GM13977 (cell line): ENCODE results near the gene MED23.

Source experiments
- DNase-seq: peaks from one replicate; pipeline ENCODE4 v3.0.0; 2012; ENCODE audit warnings: low spot score
- CTCF ChIP-seq: IDR thresholded peaks from 2 replicates; pipeline ENCODE4 v1.5.1; 2012; ENCODE audit warnings: mild to moderate bottlenecking, control low read depth; ENCODE audit not compliant: insufficient read depth; ENCODE audit errors: extremely low read depth, missing control alignments
- in situ Hi-C: fragments of 300-500 bp; cut with MboI; formaldehyde crosslinking; loops from one replicate; pipeline ENCODE4 v1.12.0; 2022; ENCODE audit warnings: low sequenced_read_pairs, low pct_unique_long_range_greater_than_20kb, mixed read lengths, inconsistent platforms; ENCODE audit not compliant: unreplicated experiment

MED23 gene

GRCh38 chr6:131658287-131658686 lies 30.2 kb upstream of the MED23 start:
- in situ Hi-C loops = no loop called here
- TF ChIP-seq CTCF = no peak
- DNase-seq = no peak

- no peak for TF ChIP-seq CTCF
- no peak for DNase-seq
- in situ Hi-C loops = no loop called here
Observed at GRCh38 chr6:131657630-131658111, 29.6 kb upstream of the MED23 start.

DNA sequence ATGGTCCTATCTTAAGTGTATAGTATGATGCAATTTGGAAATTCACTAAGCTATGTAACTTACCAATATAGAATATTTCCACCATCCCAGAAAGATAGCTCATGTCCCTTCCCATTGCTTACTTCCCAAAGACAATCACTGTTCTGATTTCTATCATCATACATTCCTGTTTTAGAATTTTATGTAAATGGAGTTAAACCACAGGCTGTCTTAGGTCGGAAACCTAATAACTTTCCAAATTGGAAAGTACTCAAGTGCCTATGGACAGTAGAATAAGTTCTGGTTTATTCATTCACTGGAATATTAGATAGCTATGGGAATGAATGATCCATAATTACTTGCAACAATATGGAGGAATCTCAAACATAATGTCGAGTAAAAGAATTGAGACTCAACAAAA lies 29.2 kb upstream of the MED23 start:
- no peak for DNase-seq
- TF ChIP-seq CTCF = no peak
- in situ Hi-C loops = no loop called here

- no peak for TF ChIP-seq CTCF
- DNase-seq = no peak
- in situ Hi-C loops = no loop called here
Observed at GRCh38 chr6:131656667-131657066, 28.6 kb upstream of the MED23 start.

DNA sequence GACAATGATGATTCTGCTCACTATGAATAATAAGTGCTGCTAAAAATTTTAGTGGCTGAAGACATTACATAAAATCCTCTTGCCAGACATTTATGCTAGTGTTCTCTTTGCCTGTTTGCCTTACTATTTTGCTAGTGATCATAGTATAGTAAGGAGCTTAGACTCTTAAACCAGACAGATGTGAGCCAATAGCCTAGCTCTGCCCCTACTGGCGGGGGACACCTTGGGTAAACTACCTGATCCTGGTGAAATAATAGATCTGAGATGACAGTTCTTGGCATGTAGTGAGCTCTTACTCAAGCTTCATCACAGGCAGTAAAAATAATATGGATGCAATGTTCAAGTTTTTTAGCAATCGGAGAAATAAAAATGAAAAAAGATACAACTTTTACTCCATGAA lies 27.9 kb upstream of the MED23 start:
- no peak for TF ChIP-seq CTCF
- DNase-seq = no peak
- in situ Hi-C loops = no loop called here

DNA sequence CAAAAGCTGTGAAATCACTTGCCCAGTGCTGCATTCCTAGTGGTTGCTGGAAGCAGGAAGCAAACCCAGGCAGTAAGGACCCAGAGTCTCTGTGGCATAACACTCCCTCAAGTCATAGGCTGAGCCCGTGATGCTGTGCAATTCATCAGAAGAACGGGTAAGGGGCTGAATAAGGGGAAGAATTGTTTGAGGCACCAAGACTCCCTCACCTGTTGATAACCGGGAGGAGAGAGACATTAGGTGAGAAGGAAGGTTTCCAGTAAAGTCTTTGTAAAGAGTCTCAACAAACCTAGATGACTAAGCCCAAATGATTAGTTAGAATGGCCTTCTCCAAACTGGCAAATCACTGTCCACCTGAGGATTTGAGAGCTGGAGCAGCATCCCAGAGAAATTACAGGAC lies 27.3 kb upstream of the MED23 start:
- no peak for DNase-seq
- in situ Hi-C loops = no loop called here
- TF ChIP-seq CTCF = no peak

- TF ChIP-seq CTCF = no peak
- in situ Hi-C loops = no loop called here
Observed at GRCh38 chr6:131654326-131654725, 26.3 kb upstream of the MED23 start.

More at GRCh38 chr6:131654326-131654725, 26.3 kb upstream of the MED23 start:
- no peak for DNase-seq
